GM23248 (cell line): Measurements from ENCODE around the gene TBXAS1. TPM values are rescaled to one million over a fixed set of nuclear protein-coding genes. Genes with fewer than 3 reads are reported as not detected.

ENCODE experiments used
- DNase-seq: peaks from one replicate; pipeline ENCODE4 v3.0.0-alpha.2; 2015
- H2AFZ ChIP-seq: fragments of 200-600 bp; sonication (generic); 2 replicates; pipeline ENCODE4 v1.6.1; 2016; ENCODE audit warnings: antibody characterized with exemption
- H3F3A ChIP-seq: fragments of 200-600 bp; sonication (generic); 2 replicates; pipeline ENCODE4 v1.6.1; 2016; ENCODE audit warnings: mild to moderate bottlenecking, antibody characterized with exemption, mixed run types; ENCODE audit not compliant: insufficient read depth
- H3K27ac ChIP-seq: fragments of 200-600 bp; sonication (generic); 2 replicates; pipeline ENCODE4 v1.5.1; 2016; ENCODE audit warnings: mild to moderate bottlenecking
- H3K27me3 ChIP-seq: fragments of 200-600 bp; sonication (generic); replicated peaks from 2 replicates; pipeline ENCODE4 v1.6.1; 2016; ENCODE audit warnings: mild to moderate bottlenecking; ENCODE audit not compliant: insufficient read depth
- H3K36me3 ChIP-seq: fragments of 200-600 bp; sonication (generic); 2 replicates; pipeline ENCODE4 v1.6.1; 2016; ENCODE audit warnings: low read depth, mild to moderate bottlenecking
- H3K4me1 ChIP-seq: fragments of 200-600 bp; sonication (generic); 2 replicates; pipeline ENCODE4 v1.6.1; 2016; ENCODE audit warnings: mild to moderate bottlenecking; ENCODE audit not compliant: insufficient read depth
- H3K4me2 ChIP-seq: fragments of 200-600 bp; sonication (generic); one replicate; pipeline ENCODE4 v1.6.1; 2016; ENCODE audit warnings: mild to moderate bottlenecking; ENCODE audit not compliant: unreplicated experiment
- H3K4me3 ChIP-seq: fragments of 200-600 bp; sonication (generic); 2 replicates; pipeline ENCODE4 v1.5.1; 2016; ENCODE audit warnings: mild to moderate bottlenecking
- H3K79me2 ChIP-seq: fragments of 200-600 bp; sonication (generic); 2 replicates; pipeline ENCODE4 v1.6.1; 2016; ENCODE audit warnings: mild to moderate bottlenecking; ENCODE audit not compliant: insufficient read depth
- H3K9ac ChIP-seq: fragments of 200-600 bp; sonication (generic); 2 replicates; pipeline ENCODE4 v1.6.1; 2016; ENCODE audit warnings: mild to moderate bottlenecking
- H3K9me2 ChIP-seq: fragments of 200-600 bp; sonication (generic); 2 replicates; pipeline ENCODE4 v1.6.1; 2016; ENCODE audit warnings: mixed run types, mild to moderate bottlenecking, moderate library complexity; ENCODE audit not compliant: insufficient read depth
- H3K9me3 ChIP-seq: fragments of 200-600 bp; sonication (generic); one replicate; pipeline ENCODE4 v1.6.1; 2017; ENCODE audit warnings: low read depth
- H4K20me1 ChIP-seq: fragments of 200-600 bp; sonication (generic); 2 replicates; pipeline ENCODE4 v1.6.0; 2016; ENCODE audit not compliant: insufficient read depth
- EZH2 ChIP-seq: fragments of 200-600 bp; sonication (generic); IDR thresholded peaks from 2 replicates; pipeline ENCODE4 v1.6.1; 2018; ENCODE audit warnings: antibody characterized with exemption, mild to moderate bottlenecking; ENCODE audit not compliant: insufficient read depth, poor library complexity, severe bottlenecking
- EZH2phosphoT487 ChIP-seq: fragments of 200-600 bp; sonication (generic); IDR thresholded peaks from 2 replicates; pipeline ENCODE4 v1.6.1; 2018; ENCODE audit warnings: antibody characterized with exemption, moderate library complexity, mild to moderate bottlenecking, low read depth; ENCODE audit not compliant: insufficient read depth
- WGBS, 2 experiments: methylation state at CpG; one replicate each; pipeline ENCODE4 v1.1.6; 2015 to 2017; ENCODE audit warnings: low lambda C conversion rate in 2 of 2, low coverage in 1 of 2; ENCODE audit errors: missing lambda C conversion rate in 2 of 2; 5-methylcytosine and 5-hydroxymethylcytosine counted together
- in situ Hi-C: fragments of 300-500 bp; cut with MboI; formaldehyde crosslinking; loops from 2 replicates; pipeline ENCODE4 v1.15.0; 2020
- polyA plus RNA-seq: library from polyadenylated mRNA; unstranded; fragments of >200 nt; fragmentation: Nextera tagmentation; extraction: Ambion mirVana; gene quantifications from 2 replicates; pipeline ENCODE4 v1.2.1, GENCODE V29; 2016
- total RNA-seq: library from RNA; depleted of rRNA; stranded (reverse); fragments of >200 nt; shearing (Covaris generic); gene quantifications from 2 replicates; pipeline ENCODE4 v1.2.3, GENCODE V29; 2014

TBXAS1 gene
- total and polyA plus RNA-seq, 2 experiments from 2014 or later = 0.49 TPM; not detected in 1

GRCh38 chr7:140059273-140060242 lies 230.5 kb downstream of the TBXAS1 start:
- Histone ChIP-seq H2AFZ (no peak overlapping the region), H3K27me3 (no peaks in the 10 kb centered on the region), H3K4me2 (peak overlapping the region; percentile 59), H3K4me3 (no peak overlapping the region), H3K4me1 (peaks cover 16% of the 10 kb centered on the region), H3K36me3 (no peaks in the 10 kb centered on the region), H3K9me3 (no peaks in the 10 kb centered on the region), H3K9me2 (no peaks in the 10 kb centered on the region), H4K20me1 (no peaks in the 10 kb centered on the region), H3K79me2 (no peaks in the 10 kb centered on the region), H3K27ac (peak overlapping the region; percentile 48; the same call in 1 of the 2 replicates), H3K9ac (no peak overlapping the region; the same call in 1 of the 2 replicates), H3F3A (peaks cover 22% of the 10 kb centered on the region)
- no peak for TF ChIP-seq EZH2phosphoT487
- in situ Hi-C loops = no loop called here
- WGBS, 2 experiments = 65 to 66% methylated on average over 12 of the region's 12 CpGs
- peak; percentile 94 for DNase-seq

- WGBS, 2 experiments = 92 to 94% methylated on average over 3 of the region's 3 CpGs
- H4K20me1 ChIP-seq = no peaks in the 10 kb centered on the region
- in situ Hi-C loops = no loop called here
Observed at GRCh38 chr7:140060243-140060630, 231.2 kb downstream of the TBXAS1 start.

GRCh38 chr7:140060788-140061606 lies 231.9 kb downstream of the TBXAS1 start:
- Histone ChIP-seq H3K4me3 (no peak overlapping the region), H3K4me2 (no peak overlapping the region), H3K9me3 (no peaks in the 10 kb centered on the region), H3F3A (peaks cover 22% of the 10 kb centered on the region), H3K36me3 (no peaks in the 10 kb centered on the region), H3K27ac (no peak overlapping the region), H3K27me3 (no peaks in the 10 kb centered on the region), H3K9me2 (no peaks in the 10 kb centered on the region), H3K79me2 (no peaks in the 10 kb centered on the region), H2AFZ (no peak overlapping the region), H4K20me1 (no peaks in the 10 kb centered on the region), H3K4me1 (peaks cover 16% of the 10 kb centered on the region), H3K9ac (no peak overlapping the region)
- in situ Hi-C loops = no loop called here
- no peak for DNase-seq
- TF ChIP-seq EZH2 = no peak
- no peak for TF ChIP-seq EZH2phosphoT487
- WGBS, 2 experiments = 92 to 95% methylated on average over 11 of the region's 11 CpGs

More at GRCh38 chr7:140060243-140060630, 231.2 kb downstream of the TBXAS1 start:
- peak overlapping the region; percentile 59 for H3K4me2 ChIP-seq
- no peaks in the 10 kb centered on the region for H3K9me2 ChIP-seq
- H2AFZ ChIP-seq = no peak overlapping the region
- no peak for DNase-seq
- H3K4me3 ChIP-seq = no peak overlapping the region
- no peaks in the 10 kb centered on the region for H3K27me3 ChIP-seq
- peaks cover 22% of the 10 kb centered on the region for H3F3A ChIP-seq
- no peak overlapping the region for H3K27ac ChIP-seq
- TF ChIP-seq EZH2 (no peak), EZH2phosphoT487 (no peak)
- no peak overlapping the region for H3K9ac ChIP-seq
- no peaks in the 10 kb centered on the region for H3K9me3 ChIP-seq
- H3K4me1 ChIP-seq = peaks cover 16% of the 10 kb centered on the region
- no peaks in the 10 kb centered on the region for H3K36me3 ChIP-seq
- no peaks in the 10 kb centered on the region for H3K79me2 ChIP-seq

- Histone ChIP-seq H2AFZ (no peak overlapping the region), H3K27me3 (no peaks in the 10 kb centered on the region), H3F3A (peaks cover 22% of the 10 kb centered on the region), H4K20me1 (no peaks in the 10 kb centered on the region), H3K9me2 (no peaks in the 10 kb centered on the region), H3K79me2 (no peaks in the 10 kb centered on the region), H3K4me1 (peaks cover 16% of the 10 kb centered on the region), H3K9me3 (no peaks in the 10 kb centered on the region), H3K9ac (no peak overlapping the region), H3K4me2 (no peak overlapping the region), H3K4me3 (peak overlapping the region; percentile 75; the same call in 1 of the 2 replicates), H3K36me3 (no peaks in the 10 kb centered on the region), H3K27ac (no peak overlapping the region)
- WGBS, 2 experiments = 98 to 100% methylated on average over 2 of the region's 2 CpGs
- DNase-seq = no peak
- in situ Hi-C loops = no loop called here
- TF ChIP-seq EZH2phosphoT487 = no peak
- no peak for TF ChIP-seq EZH2
Observed at GRCh38 chr7:140061607-140061930, 232.5 kb downstream of the TBXAS1 start.
